K562 (cell line): ENCODE data around the gene CEACAM8.

Experiments used
- ARID4B ChIP-seq: sonication (generic); formaldehyde crosslinking; IDR thresholded peaks from 2 replicates; pipeline ENCODE4 v1.8.0; 2022; ENCODE audit warnings: mild to moderate bottlenecking, missing genetic modification reagents
- E2F4 ChIP-seq: sonication (generic); formaldehyde crosslinking; IDR thresholded peaks from 2 replicates; pipeline ENCODE4 v1.8.0; 2022; ENCODE audit warnings: mild to moderate bottlenecking, low read depth, missing genetic modification reagents
- MAZ ChIP-seq, 2 experiments: fragments of 450-650 bp in 1 of 2; sonication (generic) in 1 of 2; formaldehyde crosslinking; IDR thresholded peaks in 1 of 2; conservative IDR thresholded peaks in 1 of 2; 2 replicates each; pipeline versions ENCODE4 v1.4.0 to v1.5.0; 2020; ENCODE audit warnings: mild to moderate bottlenecking in 1 of 2, missing genetic modification reagents in 1 of 2
- NR1H2 ChIP-seq: sonication (generic); formaldehyde crosslinking; IDR thresholded peaks from 2 replicates; pipeline ENCODE4 v1.4.0; 2020; ENCODE audit warnings: mild to moderate bottlenecking, missing genetic modification reagents
- RBFOX2 ChIP-seq: fragments of 200-400 bp; formaldehyde crosslinking; IDR thresholded peaks from 2 replicates; pipeline ENCODE4 v1.6.1; 2017; ENCODE audit warnings: low read depth, mild to moderate bottlenecking, low read length, moderate library complexity
- SMAD2 ChIP-seq: fragments of 150-350 bp; IDR thresholded peaks from 2 replicates; pipeline ENCODE4 v1.6.1; 2014; ENCODE audit warnings: low read depth, mild to moderate bottlenecking, low read length
- SMC3 ChIP-seq: conservative IDR thresholded peaks from 2 replicates; pipeline ENCODE4 v1.6.1; 2011; ENCODE audit warnings: low read depth, low read length, improper control_type of control experiment; ENCODE audit not compliant: insufficient read depth
- ZNF785 ChIP-seq: fragments of 250-450 bp; sonication (Bioruptor Pico); IDR thresholded peaks from 2 replicates; pipeline ENCODE4 v1.4.0; 2020; ENCODE audit warnings: mild to moderate bottlenecking
- ZSCAN29 ChIP-seq: fragments of 450-650 bp; IDR thresholded peaks from 2 replicates; pipeline ENCODE4 v1.6.1; 2017

GRCh38 chr19:42546831-42547500, 47.8 kb downstream of the CEACAM8 start:
- no peak for TF ChIP-seq RBFOX2
- no peak for TF ChIP-seq MAZ (CRISPR knock-in tag; conservative IDR thresholded peaks at IDR 0.05 in 1 of 2, IDR thresholded peaks at IDR 0.05 in 1 of 2)
- TF ChIP-seq E2F4 (CRISPR knock-in tag) = no peak
- no peak for TF ChIP-seq NR1H2
- no peak for TF ChIP-seq ZNF785
- no peak for TF ChIP-seq SMAD2
- TF ChIP-seq ZSCAN29 = no peak
- no peak for TF ChIP-seq ARID4B
- TF ChIP-seq SMC3 = no peak
